ENCODE measurements around the gene EPB41L2. TPM values are rescaled to one million over a fixed set of nuclear protein-coding genes. Genes with fewer than 3 reads are reported as not detected.

Gene EPB41L2
- total RNA-seq, 3 donors from 2014 or later (not counting 1 experiment from before 2014, with no cell fraction given), result 6.8 to 11.4 (median 11.0) TPM

GRCh38 chr6:131052181-131052580 lies 10.9 kb downstream of the EPB41L2 start:
- H3K4me3 Mint-ChIP-seq, result no peak overlapping the region
- Histone ChIP-seq H3K36me3 (ENCODE audit: control insufficient read depth, insufficient read depth, low read length) (no peaks in the 10 kb centered on the region), H3K4me3 (ENCODE audit: low read length) (no peak overlapping the region), H3K27ac (ENCODE audit: low read length) (no peak overlapping the region), H3K9me3 (ENCODE audit: control insufficient read depth, insufficient read depth, low read length) (peaks cover 25% of the 10 kb centered on the region), H3K4me1 (ENCODE audit: control insufficient read depth, insufficient read depth, low read length) (no peaks in the 10 kb centered on the region), H3K27me3 (ENCODE audit: control insufficient read depth, insufficient read depth, low read length) (no peaks in the 10 kb centered on the region)
- TF ChIP-seq, protein P1, sequence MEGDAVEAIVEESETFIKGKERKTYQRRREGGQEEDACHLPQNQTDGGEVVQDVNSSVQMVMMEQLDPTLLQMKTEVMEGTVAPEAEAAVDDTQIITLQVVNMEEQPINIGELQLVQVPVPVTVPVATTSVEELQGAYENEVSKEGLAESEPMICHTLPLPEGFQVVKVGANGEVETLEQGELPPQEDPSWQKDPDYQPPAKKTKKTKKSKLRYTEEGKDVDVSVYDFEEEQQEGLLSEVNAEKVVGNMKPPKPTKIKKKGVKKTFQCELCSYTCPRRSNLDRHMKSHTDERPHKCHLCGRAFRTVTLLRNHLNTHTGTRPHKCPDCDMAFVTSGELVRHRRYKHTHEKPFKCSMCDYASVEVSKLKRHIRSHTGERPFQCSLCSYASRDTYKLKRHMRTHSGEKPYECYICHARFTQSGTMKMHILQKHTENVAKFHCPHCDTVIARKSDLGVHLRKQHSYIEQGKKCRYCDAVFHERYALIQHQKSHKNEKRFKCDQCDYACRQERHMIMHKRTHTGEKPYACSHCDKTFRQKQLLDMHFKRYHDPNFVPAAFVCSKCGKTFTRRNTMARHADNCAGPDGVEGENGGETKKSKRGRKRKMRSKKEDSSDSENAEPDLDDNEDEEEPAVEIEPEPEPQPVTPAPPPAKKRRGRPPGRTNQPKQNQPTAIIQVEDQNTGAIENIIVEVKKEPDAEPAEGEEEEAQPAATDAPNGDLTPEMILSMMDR (IDR thresholded peaks at IDR 0.05), result no peak
- peaks cover 7 to 8% of the 10 kb centered on the region in 2 donors for H3K9me3 Mint-ChIP-seq
- H3K4me1 Mint-ChIP-seq, result no peaks in the 10 kb centered on the region
- H3K27ac Mint-ChIP-seq, result no peak overlapping the region
- intact Hi-C loops (cut with micrococcal nuclease), result no loop called here
- peaks cover 20% of the 10 kb centered on the region for H3K36me3 Mint-ChIP-seq
- WGBS (ENCODE audit: insufficient coverage), result 99% methylated on average over 3 of the region's 4 CpGs
- ATAC-seq, result no peak
- no peaks in the 10 kb centered on the region for H3K27me3 Mint-ChIP-seq (ENCODE audit: low read depth in 2 of 2)
- DNase-seq, result no peak

DNA sequence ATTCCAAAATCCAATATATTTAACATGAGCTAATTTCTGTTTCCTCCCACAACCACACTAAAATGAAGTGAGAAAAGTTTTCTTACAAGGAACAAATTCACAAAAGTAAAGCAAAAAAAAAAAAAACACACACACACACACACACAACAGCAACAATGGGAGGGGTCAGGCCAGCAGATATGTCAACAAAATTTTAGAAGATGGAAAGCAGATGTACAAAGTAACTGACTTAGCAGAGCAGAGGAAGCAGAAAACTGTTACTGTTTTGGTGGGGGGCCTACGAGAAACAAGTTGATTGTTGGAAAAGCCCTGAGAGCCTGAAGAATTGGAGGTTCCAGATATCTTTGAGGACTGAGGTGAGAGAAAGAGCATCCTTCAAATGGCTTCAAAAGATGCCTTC lies 11.7 kb downstream of the EPB41L2 start:
- TF ChIP-seq, protein P1 (IDR thresholded peaks at IDR 0.05), result no peak
- WGBS (ENCODE audit: insufficient coverage), result 100% methylated on average over 1 of the region's 1 CpG
- no peak overlapping the region for H3K4me3 ChIP-seq (ENCODE audit: low read length)
- DNase-seq, result no peak
- H3K27ac ChIP-seq (ENCODE audit: low read length), result no peak overlapping the region
- Mint-ChIP-seq H3K27ac (no peak overlapping the region), H3K9me3 (peaks cover 7 to 8% of the 10 kb centered on the region in 2 donors), H3K4me1 (no peaks in the 10 kb centered on the region), H3K27me3 (ENCODE audit: low read depth in 2 of 2) (no peaks in the 10 kb centered on the region), H3K4me3 (no peak overlapping the region), H3K36me3 (peaks cover 20% of the 10 kb centered on the region)
- no peaks in the 10 kb centered on the region for H3K36me3 ChIP-seq (ENCODE audit: control insufficient read depth, insufficient read depth, low read length)
- intact Hi-C loops (cut with micrococcal nuclease), result no loop called here
- H3K9me3 ChIP-seq (ENCODE audit: control insufficient read depth, insufficient read depth, low read length), result peaks cover 25% of the 10 kb centered on the region
- no peaks in the 10 kb centered on the region for H3K4me1 ChIP-seq (ENCODE audit: control insufficient read depth, insufficient read depth, low read length)
- no peaks in the 10 kb centered on the region for H3K27me3 ChIP-seq (ENCODE audit: control insufficient read depth, insufficient read depth, low read length)
- no peak for ATAC-seq

DNA sequence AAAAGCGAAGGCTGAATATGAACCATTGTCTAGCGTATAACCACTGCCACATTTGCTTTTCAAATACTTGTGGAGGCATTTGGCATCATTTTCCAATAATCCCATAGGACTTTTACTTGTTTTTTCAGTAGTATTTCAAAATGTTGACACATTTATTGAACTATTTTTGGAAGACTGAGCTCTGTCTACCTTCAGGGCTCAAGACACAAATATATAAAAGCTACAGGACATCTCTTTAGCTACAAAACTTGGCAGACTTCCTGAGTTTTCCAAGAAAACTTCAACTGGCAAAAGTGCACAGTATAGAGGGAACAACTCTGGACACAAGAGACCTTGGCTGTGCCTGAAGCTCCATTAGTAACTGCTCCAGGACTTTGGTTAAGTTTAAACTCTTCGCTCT lies 13.4 kb downstream of the EPB41L2 start:
- peaks cover 17% of the 10 kb centered on the region for H3K36me3 Mint-ChIP-seq
- intact Hi-C loops (cut with micrococcal nuclease), result no loop called here
- H3K27me3 Mint-ChIP-seq (ENCODE audit: low read depth in 2 of 2), result peaks cover 0 to 2% of the 10 kb centered on the region in 2 donors
- Histone ChIP-seq H3K27ac (ENCODE audit: low read length) (no peak overlapping the region), H3K4me3 (ENCODE audit: low read length) (no peak overlapping the region), H3K27me3 (ENCODE audit: control insufficient read depth, insufficient read depth, low read length) (no peaks in the 10 kb centered on the region), H3K9me3 (ENCODE audit: control insufficient read depth, insufficient read depth, low read length) (peaks cover 20% of the 10 kb centered on the region), H3K36me3 (ENCODE audit: control insufficient read depth, insufficient read depth, low read length) (no peaks in the 10 kb centered on the region), H3K4me1 (ENCODE audit: control insufficient read depth, insufficient read depth, low read length) (no peaks in the 10 kb centered on the region)
- H3K27ac Mint-ChIP-seq, result no peak overlapping the region
- peaks cover 7% of the 10 kb centered on the region in 2 donors for H3K9me3 Mint-ChIP-seq
- no peak for DNase-seq
- H3K4me1 Mint-ChIP-seq, result no peaks in the 10 kb centered on the region
- no peak overlapping the region for H3K4me3 Mint-ChIP-seq
- ATAC-seq, result no peak
- TF ChIP-seq, protein P1 (IDR thresholded peaks at IDR 0.05), result no peak
- WGBS (ENCODE audit: insufficient coverage), result 89% methylated on average over 3 of the region's 3 CpGs

DNA sequence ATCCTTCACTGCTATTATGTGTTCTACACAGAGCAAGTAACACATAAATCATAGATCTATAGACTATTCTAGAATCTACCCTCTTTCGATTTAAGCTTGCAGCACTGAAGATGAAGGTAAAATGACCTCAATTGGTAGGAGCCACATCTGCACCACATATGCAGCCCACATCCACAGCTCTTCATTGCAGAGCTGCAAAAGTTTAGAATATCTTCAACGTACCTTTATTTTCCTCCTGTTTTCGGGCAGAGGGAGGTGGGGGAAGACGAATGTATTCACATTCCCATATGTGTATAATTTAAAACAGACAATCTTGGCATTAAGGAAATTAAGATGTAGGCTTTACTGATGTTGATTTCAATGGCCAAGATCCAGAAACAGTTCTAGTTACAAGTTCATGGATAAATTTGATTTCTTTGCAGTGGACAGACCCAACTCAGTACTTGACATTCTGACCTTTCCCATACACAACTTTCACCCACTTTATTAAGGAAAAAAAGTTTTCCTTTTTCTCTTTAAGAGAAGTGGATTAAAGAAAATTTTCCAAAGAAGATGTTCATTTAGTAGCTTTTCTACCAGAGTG lies 14.0 kb downstream of the EPB41L2 start:
- Histone ChIP-seq H3K4me3 (ENCODE audit: low read length) (no peak overlapping the region), H3K36me3 (ENCODE audit: control insufficient read depth, insufficient read depth, low read length) (no peaks in the 10 kb centered on the region), H3K27me3 (ENCODE audit: control insufficient read depth, insufficient read depth, low read length) (no peaks in the 10 kb centered on the region), H3K4me1 (ENCODE audit: control insufficient read depth, insufficient read depth, low read length) (no peaks in the 10 kb centered on the region), H3K27ac (ENCODE audit: low read length) (no peak overlapping the region), H3K9me3 (ENCODE audit: control insufficient read depth, insufficient read depth, low read length) (peaks cover 14% of the 10 kb centered on the region)
- no peak overlapping the region for H3K27ac Mint-ChIP-seq
- peaks cover 1% of the 10 kb centered on the region in 2 donors for H3K9me3 Mint-ChIP-seq
- H3K4me1 Mint-ChIP-seq, result no peaks in the 10 kb centered on the region
- ATAC-seq (no peak), DNase-seq (no peak)
- no peak overlapping the region for H3K4me3 Mint-ChIP-seq
- intact Hi-C loops (cut with micrococcal nuclease), result no loop called here
- TF ChIP-seq, protein P1 (IDR thresholded peaks at IDR 0.05), result no peak
- peaks cover 0 to 2% of the 10 kb centered on the region in 2 donors for H3K27me3 Mint-ChIP-seq (ENCODE audit: low read depth in 2 of 2)
- peaks cover 11% of the 10 kb centered on the region for H3K36me3 Mint-ChIP-seq
- WGBS (ENCODE audit: insufficient coverage), result 82% methylated on average over 1 of the region's 4 CpGs

Data from natural killer cell (primary cell).